Neural cell (in vitro differentiated cells): Measurements from ENCODE around the gene GAB2. TPM values are rescaled to one million over a fixed set of nuclear protein-coding genes. Genes with fewer than 3 reads are reported as not detected.

Source experiments
- H2AFZ ChIP-seq: fragments of 200-600, 300-800 bp; sonication (generic), shearing (Covaris generic); 2 replicates; pipeline ENCODE4 v1.6.0; 2014; ENCODE audit warnings: low read depth, mild to moderate bottlenecking, antibody characterized with exemption, low read length, moderate library complexity
- H3F3A ChIP-seq: fragments of 200-600 bp; shearing (Covaris generic); 2 replicates; pipeline ENCODE4 v1.6.1; 2016; ENCODE audit warnings: mild to moderate bottlenecking, moderate library complexity, mixed read lengths, antibody characterized with exemption, low read length; ENCODE audit not compliant: insufficient read depth, poor library complexity, severe bottlenecking
- H3K27ac ChIP-seq: fragments of 200-600, 300-800 bp; sonication (generic), shearing (Covaris generic); 2 replicates; pipeline ENCODE4 v1.5.1; 2014; ENCODE audit warnings: mild to moderate bottlenecking, low read length, moderate library complexity
- H3K27me3 ChIP-seq: fragments of 300-800, 200-600 bp; sonication (generic), shearing (Covaris generic); 2 replicates; pipeline ENCODE4 v1.6.0; 2014; ENCODE audit warnings: mild to moderate bottlenecking, low read depth, low read length, moderate library complexity; ENCODE audit not compliant: insufficient read depth
- H3K36me3 ChIP-seq: fragments of 300-800, 200-600 bp; sonication (generic), shearing (Covaris generic); 2 replicates; pipeline ENCODE4 v1.5.1; 2014; ENCODE audit warnings: mild to moderate bottlenecking, antibody characterized with exemption, low read length, moderate library complexity; ENCODE audit not compliant: insufficient read depth
- H3K4me2 ChIP-seq: fragments of 300-800, 200-600 bp; sonication (generic), shearing (Covaris generic); 2 replicates; pipeline ENCODE4 v1.6.0; 2014; ENCODE audit warnings: mild to moderate bottlenecking, low read length
- H3K4me3 ChIP-seq: fragments of 300-800, 200-600 bp; sonication (generic), shearing (Covaris generic); 2 replicates; pipeline ENCODE4 v1.5.1; 2014; ENCODE audit warnings: mild to moderate bottlenecking, low read length, moderate library complexity
- H3K79me2 ChIP-seq: fragments of 200-600 bp; shearing (Covaris generic); replicated peaks from 2 replicates; pipeline ENCODE4 v1.6.0; 2014; ENCODE audit warnings: mild to moderate bottlenecking, low read length, moderate library complexity; ENCODE audit not compliant: insufficient read depth
- H3K9ac ChIP-seq: fragments of 300-800, 200-600 bp; sonication (generic), shearing (Covaris generic); 2 replicates; pipeline ENCODE4 v1.6.1; 2016; ENCODE audit warnings: mild to moderate bottlenecking, low read length, mixed read lengths
- H3K9me2 ChIP-seq: fragments of 200-600 bp; shearing (Covaris generic); 2 replicates; pipeline ENCODE4 v1.6.1; 2016; ENCODE audit warnings: mild to moderate bottlenecking, low read length, mixed read lengths; ENCODE audit not compliant: insufficient read depth
- H3K9me3 ChIP-seq: fragments of 200-600, 300-800 bp; sonication (generic), shearing (Covaris generic); 2 replicates; pipeline ENCODE4 v1.6.1; 2016; ENCODE audit warnings: mild to moderate bottlenecking, mixed run types, low read length, moderate library complexity, mixed read lengths
- H4K20me1 ChIP-seq: fragments of 200-600 bp; shearing (Covaris generic); 2 replicates; pipeline ENCODE4 v1.6.1; 2016; ENCODE audit warnings: mild to moderate bottlenecking, mixed run types; ENCODE audit not compliant: insufficient read depth
- EP300 ChIP-seq: fragments of 450-650 bp; conservative IDR thresholded peaks from 2 replicates; pipeline ENCODE4 v1.6.1; 2014; ENCODE audit warnings: antibody characterized with exemption, mild to moderate bottlenecking, moderate library complexity; ENCODE audit not compliant: poor library complexity, severe bottlenecking
- EZH2 ChIP-seq: fragments of 200-600, 300-800 bp; shearing (Covaris generic), sonication (generic); IDR thresholded peaks from 2 replicates; pipeline ENCODE4 v1.6.1; 2014; ENCODE audit warnings: antibody characterized with exemption, low read length, borderline replicate concordance, mild to moderate bottlenecking; ENCODE audit not compliant: insufficient read depth, poor library complexity, severe bottlenecking
- MXI1 ChIP-seq: fragments of 450-650 bp; conservative IDR thresholded peaks from 2 replicates; pipeline ENCODE4 v1.6.1; 2014; ENCODE audit warnings: antibody characterized with exemption, mild to moderate bottlenecking; ENCODE audit not compliant: poor library complexity, severe bottlenecking
- POLR2AphosphoS5 ChIP-seq: IDR thresholded peaks from 2 replicates; pipeline ENCODE4 v1.6.1; 2012
- RAD21 ChIP-seq: fragments of 450-650 bp; conservative IDR thresholded peaks from 2 replicates; pipeline ENCODE4 v1.6.1; 2014; ENCODE audit warnings: antibody characterized with exemption, mild to moderate bottlenecking, moderate library complexity
- REST ChIP-seq: IDR thresholded peaks from 2 replicates; pipeline ENCODE4 v1.6.1; 2012; ENCODE audit warnings: borderline replicate concordance
- SMC3 ChIP-seq: fragments of 450-650 bp; conservative IDR thresholded peaks from 2 replicates; pipeline ENCODE4 v1.6.1; 2014; ENCODE audit warnings: antibody characterized with exemption, mild to moderate bottlenecking, moderate library complexity; ENCODE audit not compliant: poor library complexity
- TAF1 ChIP-seq: IDR thresholded peaks from 2 replicates; pipeline ENCODE4 v1.6.1; 2012; ENCODE audit warnings: low read depth
- polyA plus RNA-seq: library from polyadenylated mRNA; depleted of rRNA; stranded (reverse); fragments of >200 nt; gene quantifications from 2 replicates; pipeline ENCODE4 v1.2.3, GENCODE V29; 2014

GAB2 gene
- polyA plus RNA-seq, 1 donor from 2014 or later = 21.9 TPM

- Histone ChIP-seq H4K20me1 (no peaks in the 10 kb centered on the region), H2AFZ (no peak overlapping the region), H3K36me3 (no peaks in the 10 kb centered on the region), H3F3A (no peaks in the 10 kb centered on the region), H3K27ac (no peak overlapping the region), H3K4me2 (no peak overlapping the region), H3K9ac (no peak overlapping the region), H3K27me3 (no peaks in the 10 kb centered on the region), H3K9me3 (no peaks in the 10 kb centered on the region), H3K9me2 (no peaks in the 10 kb centered on the region), H3K79me2 (no peaks in the 10 kb centered on the region), H3K4me3 (no peak overlapping the region)
- TF ChIP-seq MXI1 (no peak), POLR2AphosphoS5 (no peak), TAF1 (no peak)
Measured at GRCh38 chr11:78200553-78200952, 217.1 kb downstream of the GAB2 start.

GRCh38 chr11:78200061-78200460, 217.6 kb downstream of the GAB2 start:
- Histone ChIP-seq H3K79me2 (no peaks in the 10 kb centered on the region), H3K36me3 (no peaks in the 10 kb centered on the region), H4K20me1 (no peaks in the 10 kb centered on the region), H3K9me2 (no peaks in the 10 kb centered on the region), H3K4me3 (no peak overlapping the region), H3K9ac (no peak overlapping the region), H3K4me2 (no peak overlapping the region), H3K27ac (no peak overlapping the region), H3K27me3 (no peaks in the 10 kb centered on the region), H3F3A (no peaks in the 10 kb centered on the region), H2AFZ (no peak overlapping the region), H3K9me3 (no peaks in the 10 kb centered on the region)
- TF ChIP-seq REST (no peak), EZH2 (no peak), RAD21 (no peak), MXI1 (no peak), TAF1 (no peak), POLR2AphosphoS5 (no peak)

- no peaks in the 10 kb centered on the region for H3K79me2 ChIP-seq
- H3K9me2 ChIP-seq = no peaks in the 10 kb centered on the region
- no peaks in the 10 kb centered on the region for H3F3A ChIP-seq
- no peaks in the 10 kb centered on the region for H3K36me3 ChIP-seq
- H2AFZ ChIP-seq = no peak overlapping the region
- H3K9me3 ChIP-seq = no peaks in the 10 kb centered on the region
- no peak overlapping the region for H3K27ac ChIP-seq
- no peak overlapping the region for H3K9ac ChIP-seq
- H4K20me1 ChIP-seq = no peaks in the 10 kb centered on the region
- H3K4me3 ChIP-seq = no peak overlapping the region
- TF ChIP-seq RAD21 (no peak), SMC3 (no peak), EP300 (no peak), MXI1 (no peak), POLR2AphosphoS5 (no peak), TAF1 (no peak)
- no peaks in the 10 kb centered on the region for H3K27me3 ChIP-seq
- H3K4me2 ChIP-seq = no peak overlapping the region
Measured at GRCh38 chr11:78199653-78200015, 218.0 kb downstream of the GAB2 start.
